RPMI8226 (cell line): ENCODE results near the gene PM20D2.

Experiments used
- DNase-seq: peaks from one replicate; pipeline ENCODE4 v3.0.0-alpha.2; 2015

PM20D2 gene

DNA sequence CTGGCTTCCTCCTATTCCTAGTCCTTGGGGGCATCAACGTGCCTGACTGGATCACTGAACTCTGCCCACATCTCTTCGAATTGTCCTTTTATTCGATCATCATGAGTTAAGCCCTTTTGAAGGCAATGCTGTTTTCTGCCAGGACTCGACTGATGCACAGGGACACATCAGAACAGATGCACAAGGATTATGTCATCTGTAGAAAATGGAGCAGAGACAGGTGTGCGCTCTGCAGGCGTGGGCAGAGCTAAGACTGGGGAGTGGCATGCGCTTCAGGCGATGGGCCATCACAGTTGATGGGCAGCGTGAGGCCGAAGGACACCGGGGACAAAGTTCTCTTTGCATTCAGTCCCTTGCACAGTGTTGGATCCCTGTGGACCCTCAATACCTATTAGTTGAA is 58.2 kb downstream of the PM20D2 start:
- DNase-seq: no peak

DNA sequence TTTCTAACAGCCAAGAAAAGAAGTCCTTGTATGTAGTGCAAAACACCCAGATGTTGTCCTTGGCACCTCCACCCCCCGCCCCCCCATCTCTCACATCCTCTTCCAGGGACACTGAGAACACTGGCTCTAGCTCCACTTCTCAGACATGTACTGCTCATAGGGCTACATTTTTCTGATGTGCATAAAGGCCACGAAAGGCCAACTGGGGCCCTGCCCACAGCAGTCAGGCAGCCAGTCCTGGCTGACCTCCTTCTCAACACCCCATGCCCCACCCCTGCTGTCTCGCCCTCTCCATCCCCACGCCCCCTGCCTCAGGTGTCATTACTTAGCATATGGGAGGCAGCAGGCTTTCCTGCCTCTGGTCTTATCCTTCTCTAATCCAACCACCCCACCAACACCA is 60.0 kb downstream of the PM20D2 start:
- DNase-seq: peak; percentile 82

DNA sequence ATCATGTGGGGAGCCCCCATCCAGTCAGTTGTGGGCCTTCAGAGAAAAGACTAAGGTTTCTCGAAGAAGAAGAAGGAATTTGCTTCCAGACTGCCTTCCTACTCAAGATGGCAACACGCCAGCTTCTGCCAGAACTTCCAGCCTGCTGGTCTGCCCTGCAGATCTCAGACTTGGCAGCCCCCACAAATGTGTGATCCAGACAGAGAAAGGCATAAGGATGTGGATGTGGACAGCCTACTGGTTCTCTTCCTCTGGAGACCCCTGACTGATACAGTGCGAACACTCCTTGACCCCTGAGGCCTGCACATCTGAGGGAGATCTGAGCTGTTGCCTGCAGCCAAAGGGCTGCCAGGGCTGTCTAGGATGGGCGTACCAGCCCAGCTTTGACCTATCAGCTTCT is 62.7 kb downstream of the PM20D2 start:
- no peak for DNase-seq

DNA sequence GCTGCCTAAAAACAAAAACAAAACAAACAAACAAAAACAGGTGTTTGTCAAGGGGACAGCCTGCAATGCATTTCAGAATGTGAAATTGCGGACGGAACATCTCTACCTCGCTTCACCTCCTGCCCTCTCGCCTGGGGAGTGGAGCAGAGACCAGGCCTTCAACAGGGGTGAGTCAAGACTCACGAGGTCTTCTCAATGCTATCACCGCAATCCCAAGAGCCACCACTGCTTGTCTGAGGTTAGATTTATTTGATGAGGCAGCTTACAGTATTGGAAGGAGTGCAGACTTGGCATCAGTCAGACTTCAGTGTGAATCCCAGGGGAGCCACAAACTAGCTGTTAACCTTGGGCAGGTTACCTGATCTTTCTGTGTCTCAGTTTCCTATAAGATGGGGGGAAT is 63.6 kb downstream of the PM20D2 start:
- no peak for DNase-seq

DNA sequence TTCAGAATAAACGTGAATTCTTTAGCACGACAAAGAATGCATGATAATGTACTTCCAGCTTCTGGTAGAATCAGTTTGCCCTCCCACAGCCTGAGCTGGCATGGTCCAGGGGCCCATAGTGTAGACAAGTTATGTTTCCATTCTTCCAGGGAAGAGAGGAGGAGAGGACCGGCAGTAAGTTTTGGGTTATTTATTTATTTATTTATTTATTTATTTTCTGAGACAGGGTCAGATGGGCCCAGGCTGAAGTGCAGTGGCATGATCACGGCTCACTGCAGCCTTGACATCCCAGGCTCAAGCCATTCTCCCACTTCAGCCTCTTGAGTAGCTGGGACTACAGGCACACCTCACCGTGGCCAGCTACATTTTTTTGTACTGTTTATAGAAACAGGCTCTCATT is 66.6 kb downstream of the PM20D2 start:
- no peak for DNase-seq

DNA sequence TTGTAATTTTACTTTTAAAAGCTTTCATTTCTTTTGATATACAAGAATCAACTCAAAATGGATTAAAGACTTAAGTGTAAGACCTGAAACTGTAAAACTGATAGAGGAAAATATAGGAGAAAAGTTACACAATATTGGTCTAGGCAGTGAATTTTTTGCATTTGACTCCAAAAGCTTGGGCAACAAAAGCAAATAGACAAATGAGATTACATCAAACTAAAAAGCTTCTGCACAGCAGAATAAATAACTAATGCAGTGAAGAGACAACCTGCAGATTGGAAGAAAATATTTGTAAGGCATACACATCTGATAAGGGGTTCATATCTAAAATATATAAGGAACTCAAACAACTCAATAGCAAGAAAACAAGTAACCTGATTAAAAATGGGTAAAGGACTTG is 68.3 kb downstream of the PM20D2 start:
- no peak for DNase-seq
